Osteoblast (primary cell): ENCODE results near the gene CEP112. TPM values are rescaled to one million over a fixed set of nuclear protein-coding genes. Genes with fewer than 3 reads are reported as not detected.

Experiments
- DNase-seq: peaks from one replicate; pipeline ENCODE4 v3.0.0; 2011; ENCODE audit warnings: low spot score, mixed read lengths; ENCODE audit not compliant: insufficient read length; ENCODE audit errors: missing footprints
- H2AFZ ChIP-seq: 2 replicates; pipeline ENCODE4 v1.6.0; 2011; ENCODE audit warnings: mild to moderate bottlenecking, low read length
- H3K27ac ChIP-seq: 2 replicates; pipeline ENCODE4 v1.5.1; 2011; ENCODE audit warnings: mild to moderate bottlenecking, low read depth, low read length, moderate library complexity
- H3K27me3 ChIP-seq: 2 replicates; pipeline ENCODE4 v1.6.0; 2012; ENCODE audit warnings: mild to moderate bottlenecking, control low read depth, inconsistent platforms, low read length, moderate library complexity; ENCODE audit not compliant: insufficient read depth
- H3K36me3 ChIP-seq: 2 replicates; pipeline ENCODE4 v1.5.1; 2011; ENCODE audit warnings: mild to moderate bottlenecking, low read length, control low read depth, moderate library complexity; ENCODE audit not compliant: insufficient read depth
- H3K4me1 ChIP-seq: 2 replicates; pipeline ENCODE4 v1.5.1; 2011; ENCODE audit warnings: mild to moderate bottlenecking, low read length, control low read depth, moderate library complexity; ENCODE audit not compliant: insufficient read depth
- H3K4me2 ChIP-seq: 2 replicates; pipeline ENCODE4 v1.6.0; 2011; ENCODE audit warnings: mild to moderate bottlenecking, low read length; ENCODE audit not compliant: insufficient read depth
- H3K4me3 ChIP-seq: fragments of 200-600 bp; sonication (generic); 3 replicates; pipeline ENCODE4 v1.5.1; 2012; ENCODE audit warnings: mild to moderate bottlenecking, low read length, inconsistent platforms; ENCODE audit not compliant: insufficient read depth
- H3K79me2 ChIP-seq: 2 replicates; pipeline ENCODE4 v1.6.0; 2012; ENCODE audit warnings: mild to moderate bottlenecking, low read length, control low read depth, inconsistent platforms; ENCODE audit not compliant: insufficient read depth
- H3K9me3 ChIP-seq: 2 replicates; pipeline ENCODE4 v1.5.1; 2011; ENCODE audit warnings: low read depth, low read length, control low read depth
- H4K20me1 ChIP-seq: 2 replicates; pipeline ENCODE4 v1.6.0; 2012; ENCODE audit warnings: mild to moderate bottlenecking, low read length, control low read depth; ENCODE audit not compliant: insufficient read depth
- total RNA-seq: library from RNA; depleted of rRNA; stranded (reverse); fragments of >200 nt; gene quantifications from 2 replicates; pipeline ENCODE4 v1.2.3, GENCODE V29; 2012
- TF ChIP-seq, protein P1 (sequence below): IDR thresholded peaks from 2 replicates; pipeline ENCODE4 v1.5.1; 2011; ENCODE audit warnings: mild to moderate bottlenecking, low read depth, low read length, moderate library complexity; ENCODE audit errors: extremely low read depth

The CEP112 gene
- total RNA-seq, 1 donor: 8.3 TPM

GRCh38 chr17:66094727-66095126 lies 97.2 kb downstream of the CEP112 start:
- no peak overlapping the region for H3K4me3 ChIP-seq
- TF ChIP-seq, protein P1, sequence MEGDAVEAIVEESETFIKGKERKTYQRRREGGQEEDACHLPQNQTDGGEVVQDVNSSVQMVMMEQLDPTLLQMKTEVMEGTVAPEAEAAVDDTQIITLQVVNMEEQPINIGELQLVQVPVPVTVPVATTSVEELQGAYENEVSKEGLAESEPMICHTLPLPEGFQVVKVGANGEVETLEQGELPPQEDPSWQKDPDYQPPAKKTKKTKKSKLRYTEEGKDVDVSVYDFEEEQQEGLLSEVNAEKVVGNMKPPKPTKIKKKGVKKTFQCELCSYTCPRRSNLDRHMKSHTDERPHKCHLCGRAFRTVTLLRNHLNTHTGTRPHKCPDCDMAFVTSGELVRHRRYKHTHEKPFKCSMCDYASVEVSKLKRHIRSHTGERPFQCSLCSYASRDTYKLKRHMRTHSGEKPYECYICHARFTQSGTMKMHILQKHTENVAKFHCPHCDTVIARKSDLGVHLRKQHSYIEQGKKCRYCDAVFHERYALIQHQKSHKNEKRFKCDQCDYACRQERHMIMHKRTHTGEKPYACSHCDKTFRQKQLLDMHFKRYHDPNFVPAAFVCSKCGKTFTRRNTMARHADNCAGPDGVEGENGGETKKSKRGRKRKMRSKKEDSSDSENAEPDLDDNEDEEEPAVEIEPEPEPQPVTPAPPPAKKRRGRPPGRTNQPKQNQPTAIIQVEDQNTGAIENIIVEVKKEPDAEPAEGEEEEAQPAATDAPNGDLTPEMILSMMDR: no peak
- H3K27me3 ChIP-seq: no peaks in the 10 kb centered on the region
- H3K4me1 ChIP-seq: peaks cover 4% of the 10 kb centered on the region
- no peaks in the 10 kb centered on the region for H3K36me3 ChIP-seq
- no peak overlapping the region for H3K27ac ChIP-seq
- H3K4me2 ChIP-seq: no peak overlapping the region
- no peaks in the 10 kb centered on the region for H4K20me1 ChIP-seq
- no peaks in the 10 kb centered on the region for H3K79me2 ChIP-seq
- H2AFZ ChIP-seq: no peak overlapping the region
- DNase-seq: no peak
- H3K9me3 ChIP-seq: no peaks in the 10 kb centered on the region

- H2AFZ ChIP-seq: no peak overlapping the region
- no peak overlapping the region for H3K27ac ChIP-seq
- no peak overlapping the region for H3K4me3 ChIP-seq
- H3K4me2 ChIP-seq: no peak overlapping the region
- TF ChIP-seq, protein P1: no peak
- H3K36me3 ChIP-seq: no peaks in the 10 kb centered on the region
- H4K20me1 ChIP-seq: no peaks in the 10 kb centered on the region
- H3K4me1 ChIP-seq: peaks cover 12% of the 10 kb centered on the region
- H3K9me3 ChIP-seq: peaks cover 2% of the 10 kb centered on the region
- H3K79me2 ChIP-seq: no peaks in the 10 kb centered on the region
- no peak for DNase-seq
- H3K27me3 ChIP-seq: no peaks in the 10 kb centered on the region
Observed at GRCh38 chr17:66091445-66092080, 100.4 kb downstream of the CEP112 start.

DNA sequence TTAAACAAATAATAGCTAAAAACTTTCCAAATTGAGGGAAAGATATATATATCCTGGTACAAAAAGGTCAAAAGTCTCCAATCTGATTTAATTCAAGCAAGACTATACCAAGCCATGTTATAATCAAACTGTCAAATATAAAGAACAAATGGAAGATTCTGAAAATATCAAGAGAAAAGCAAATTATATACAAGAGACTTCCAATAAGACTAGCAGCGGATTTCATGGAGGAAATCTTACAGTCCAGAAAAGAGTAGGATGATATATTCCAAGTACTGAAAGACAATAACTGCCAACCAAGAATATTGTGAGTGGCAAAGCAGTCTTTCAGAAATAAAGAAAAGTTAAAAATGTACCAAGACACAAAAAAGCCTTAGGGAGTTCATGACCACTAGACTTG lies 102.2 kb downstream of the CEP112 start:
- TF ChIP-seq, protein P1: no peak
- H3K9me3 ChIP-seq: peaks cover 2% of the 10 kb centered on the region
- H3K27ac ChIP-seq: no peak overlapping the region
- no peak overlapping the region for H2AFZ ChIP-seq
- no peaks in the 10 kb centered on the region for H3K79me2 ChIP-seq
- H3K4me2 ChIP-seq: no peak overlapping the region
- no peaks in the 10 kb centered on the region for H4K20me1 ChIP-seq
- H3K4me1 ChIP-seq: peaks cover 14% of the 10 kb centered on the region
- no peaks in the 10 kb centered on the region for H3K27me3 ChIP-seq
- DNase-seq: no peak
- no peak overlapping the region for H3K4me3 ChIP-seq
- H3K36me3 ChIP-seq: no peaks in the 10 kb centered on the region

DNA sequence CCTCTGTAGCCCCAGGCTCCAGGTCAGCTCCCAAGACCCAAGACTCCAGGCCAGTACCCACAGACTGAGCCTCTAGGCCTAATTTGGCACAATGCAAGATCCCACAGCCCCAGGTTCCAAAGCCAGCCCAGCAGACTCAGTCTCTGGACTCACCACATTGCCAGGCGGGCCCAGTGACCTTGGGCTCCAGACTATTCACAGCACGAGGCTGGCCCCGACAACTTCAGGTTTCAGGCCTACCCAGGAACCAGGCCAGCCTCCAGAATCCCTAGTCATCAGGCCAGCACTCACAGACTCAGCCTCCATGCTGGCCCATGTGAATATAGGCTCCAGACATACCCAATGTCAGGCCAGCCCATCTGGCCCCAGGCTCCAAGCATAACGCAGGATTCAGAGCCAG lies 103.8 kb downstream of the CEP112 start:
- TF ChIP-seq, protein P1: no peak
- DNase-seq: no peak
- Histone ChIP-seq H3K36me3 (no peaks in the 10 kb centered on the region), H3K27ac (no peak overlapping the region), H3K27me3 (no peaks in the 10 kb centered on the region), H3K9me3 (peaks cover 2% of the 10 kb centered on the region), H3K4me2 (no peak overlapping the region), H3K4me1 (peaks cover 14% of the 10 kb centered on the region), H2AFZ (no peak overlapping the region), H4K20me1 (no peaks in the 10 kb centered on the region), H3K4me3 (no peak overlapping the region), H3K79me2 (no peaks in the 10 kb centered on the region)
